ENCODE results near the gene PLA2G12A.
"Not testable (repeated sequence)": the region's sequence is repeated elsewhere in the genome, so short reads cannot be mapped to it uniquely, and the experiment has no call there.

Gene PLA2G12A

GRCh38 chr4:109728385-109728784 is 1.5 kb downstream of the PLA2G12A start:
- DNase-seq: no peak

DNA sequence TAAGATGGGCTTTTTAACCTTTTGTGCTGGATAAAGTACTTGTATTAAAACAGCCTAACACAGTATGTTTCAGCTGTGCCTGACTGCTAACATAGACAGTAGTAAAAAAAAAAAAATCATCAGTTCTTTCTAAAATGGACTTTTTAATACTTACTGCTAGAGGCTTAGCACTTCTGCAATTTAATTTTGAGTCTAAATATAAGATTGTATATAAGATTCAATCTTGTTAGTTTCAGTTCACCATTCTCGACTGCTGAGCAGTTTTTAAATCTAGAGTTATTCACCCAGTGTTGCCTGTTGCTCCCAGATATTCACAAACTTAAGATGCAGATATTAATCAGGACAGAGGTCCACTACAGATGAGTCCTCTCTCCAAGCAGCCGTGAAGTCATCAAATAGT is 6.8 kb downstream of the PLA2G12A start:
- no peak for DNase-seq

DNA sequence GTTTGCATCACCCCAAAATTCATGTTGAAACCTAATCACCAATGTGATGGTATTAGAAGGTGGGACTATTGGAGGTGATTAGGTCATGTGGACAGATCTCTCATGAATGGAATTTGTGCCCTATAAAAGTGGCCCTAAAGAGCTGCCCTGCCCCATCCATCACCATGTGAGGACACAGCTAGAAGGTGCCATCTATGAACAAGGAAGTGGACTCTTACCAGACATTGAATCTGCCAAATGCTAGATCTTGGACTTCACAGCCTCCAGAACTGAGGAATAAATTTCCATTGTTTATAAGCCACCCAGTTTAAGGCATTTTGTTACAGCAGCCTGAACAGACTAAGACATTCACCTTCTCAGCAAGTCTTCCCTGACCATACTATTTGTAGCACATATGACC is 7.5 kb downstream of the PLA2G12A start:
- no peak for DNase-seq

- no peak for DNase-seq
Observed at GRCh38 chr4:109721033-109721432, 8.8 kb downstream of the PLA2G12A start.

DNA sequence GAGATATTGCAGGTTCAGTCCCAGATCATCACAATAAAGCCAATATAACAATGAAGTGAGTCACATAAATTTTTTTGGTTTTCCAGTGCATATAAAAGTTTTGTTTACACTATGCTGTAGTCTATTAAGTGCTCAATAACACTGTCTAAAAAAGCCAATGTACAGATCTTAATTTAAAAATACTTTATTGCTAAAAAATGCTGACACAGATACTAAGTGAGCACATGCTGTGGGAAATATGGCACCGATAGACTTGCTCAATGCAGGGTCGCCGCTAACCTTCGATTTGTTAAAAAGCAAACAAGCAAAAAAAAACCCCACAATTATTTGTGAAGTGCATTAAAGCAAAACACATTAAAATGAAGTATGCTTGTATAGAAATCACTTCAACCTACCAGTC is 10.3 kb downstream of the PLA2G12A start:
- no peak for DNase-seq

DNA sequence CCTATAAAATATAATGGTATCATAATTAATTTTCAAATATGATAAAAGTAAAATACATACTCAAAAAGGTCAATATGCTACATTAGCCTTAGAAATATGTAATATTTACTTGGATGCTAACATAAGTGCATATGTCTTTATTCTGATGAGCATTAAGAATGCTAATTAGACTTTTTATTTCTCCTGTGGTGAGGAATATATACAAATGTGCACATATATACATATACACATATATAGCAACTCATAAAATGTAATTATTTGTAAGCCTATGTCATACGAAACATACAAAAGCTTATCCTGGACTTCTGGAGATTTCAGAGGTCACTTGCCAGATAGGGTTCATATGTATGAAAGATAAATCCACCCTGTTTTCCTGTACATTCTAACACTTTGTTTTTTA is 11.1 kb downstream of the PLA2G12A start:
- no peak for DNase-seq

DNA sequence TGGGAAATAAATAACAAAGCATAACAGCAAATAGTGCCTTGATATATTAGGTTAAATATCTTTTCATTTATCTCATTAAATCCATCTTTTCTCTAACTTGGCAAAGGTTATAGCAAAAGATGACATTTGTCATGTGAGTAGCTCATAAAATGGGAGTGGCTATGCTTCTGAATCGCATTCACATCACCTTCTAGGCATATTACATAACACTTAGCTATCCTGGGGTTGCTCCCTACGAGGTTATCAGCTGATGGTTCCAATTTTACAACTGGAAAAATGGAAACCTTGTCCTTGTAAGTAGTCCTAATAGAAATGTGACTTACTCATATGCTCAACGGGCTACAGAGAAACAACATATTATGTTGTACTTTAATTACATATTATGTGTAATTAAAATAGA is 16.4 kb downstream of the PLA2G12A start:
- DNase-seq: no peak

DNA sequence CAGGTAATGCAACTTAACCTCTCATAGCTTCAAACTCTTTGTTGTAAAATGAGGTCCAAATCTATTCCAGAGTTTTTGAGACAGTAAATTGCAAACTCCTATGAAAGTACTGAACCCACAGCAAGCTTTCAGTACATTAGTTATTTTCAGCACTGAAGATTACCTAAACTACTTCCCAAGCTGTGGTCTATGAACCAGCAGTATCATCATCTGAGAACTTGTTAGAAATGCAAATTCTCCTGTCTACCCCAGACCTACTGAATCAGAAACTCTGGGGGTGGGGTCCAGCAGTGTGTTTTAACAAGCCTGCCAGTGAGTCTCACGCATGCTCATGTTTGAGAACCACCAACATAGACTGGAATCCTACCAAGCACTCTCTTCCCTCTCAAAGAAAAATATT is 20.9 kb downstream of the PLA2G12A start:
- no peak for DNase-seq

- DNase-seq: no peak
Observed at GRCh38 chr4:109708435-109708834, 21.4 kb downstream of the PLA2G12A start.

GRCh38 chr4:109703664-109704361 is 26.1 kb downstream of the PLA2G12A start:
- DNase-seq: peak; percentile 36

DNA sequence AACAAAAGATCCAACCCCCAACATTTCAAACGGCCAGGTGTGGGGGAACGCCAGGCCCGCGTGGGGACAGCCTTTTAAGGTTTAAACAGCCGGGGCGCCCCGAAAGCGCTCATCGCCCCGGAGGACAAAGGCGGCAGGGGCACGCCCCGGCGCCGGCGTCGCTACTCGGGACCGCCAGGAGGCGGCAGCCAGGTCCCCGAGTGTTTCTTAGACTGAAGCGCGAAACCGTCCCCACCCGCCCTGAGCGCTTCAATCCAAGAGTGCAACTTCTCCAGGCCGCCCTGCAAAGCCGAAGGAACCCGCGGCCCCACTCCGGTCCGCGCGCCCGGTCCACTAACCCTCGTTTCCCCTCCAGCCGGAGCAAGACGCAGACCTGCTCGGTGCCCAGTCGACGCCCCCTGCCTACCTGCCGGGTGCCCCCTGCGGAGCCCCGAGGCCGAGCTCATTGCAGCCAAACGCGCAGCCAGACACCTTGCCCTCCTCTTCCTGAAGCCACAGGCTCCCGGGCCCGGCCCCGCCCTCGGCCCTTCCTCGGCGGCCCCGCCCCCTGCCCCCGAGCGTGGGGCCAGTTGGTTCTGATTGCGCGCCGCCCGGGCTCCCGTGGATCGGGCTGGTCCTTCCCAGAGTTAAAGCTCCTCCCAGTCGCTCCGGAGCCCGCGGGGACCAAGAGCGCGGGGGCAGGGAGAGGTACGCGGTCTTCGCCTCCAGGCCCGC is 26.8 kb downstream of the PLA2G12A start, which contains the start of gene CASP6:
CASP6 (minus strand) TSS at position 496 of the 714 bp plus-strand sequence; CDS start at position 446, 50 bp downstream.
- DNase-seq: peak; percentile 63

- peak; percentile 1 for DNase-seq
Observed at GRCh38 chr4:109701566-109702410, 28.1 kb downstream of the PLA2G12A start.

DNA sequence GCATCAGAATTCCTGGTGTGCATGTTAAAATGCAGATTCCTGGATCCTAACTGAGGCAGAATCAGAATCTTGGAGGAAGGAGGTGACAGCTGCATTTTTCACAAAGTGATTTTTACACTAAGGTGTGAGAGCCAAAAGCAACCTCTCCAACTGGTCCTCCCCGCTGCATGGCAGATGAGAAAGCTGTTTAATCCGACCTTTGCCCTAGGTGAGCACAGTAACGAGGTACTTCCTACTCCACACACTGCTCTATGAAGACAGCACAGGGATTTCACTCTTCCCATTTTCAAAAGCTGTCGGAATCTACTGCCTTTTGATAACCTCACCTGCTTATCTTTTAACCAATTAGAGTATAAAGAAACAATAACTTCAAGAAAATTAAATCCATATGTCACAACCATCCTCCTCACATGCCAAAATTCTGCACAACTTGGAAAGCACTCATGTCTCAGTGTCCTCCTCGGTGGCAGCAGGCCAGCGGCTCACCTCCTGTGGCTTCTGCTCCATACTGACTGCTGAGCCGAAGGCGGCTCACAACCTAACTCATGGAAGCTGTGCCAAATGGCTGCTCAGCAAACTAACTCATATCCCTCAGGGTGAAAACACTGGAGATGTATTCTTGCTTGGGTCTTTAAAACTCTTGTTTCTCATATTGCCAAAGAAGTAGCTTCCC is 30.2 kb downstream of the PLA2G12A start:
- DNase-seq: no peak

- no peak for DNase-seq
Observed at GRCh38 chr4:109698656-109699055, 31.2 kb downstream of the PLA2G12A start.

DNA sequence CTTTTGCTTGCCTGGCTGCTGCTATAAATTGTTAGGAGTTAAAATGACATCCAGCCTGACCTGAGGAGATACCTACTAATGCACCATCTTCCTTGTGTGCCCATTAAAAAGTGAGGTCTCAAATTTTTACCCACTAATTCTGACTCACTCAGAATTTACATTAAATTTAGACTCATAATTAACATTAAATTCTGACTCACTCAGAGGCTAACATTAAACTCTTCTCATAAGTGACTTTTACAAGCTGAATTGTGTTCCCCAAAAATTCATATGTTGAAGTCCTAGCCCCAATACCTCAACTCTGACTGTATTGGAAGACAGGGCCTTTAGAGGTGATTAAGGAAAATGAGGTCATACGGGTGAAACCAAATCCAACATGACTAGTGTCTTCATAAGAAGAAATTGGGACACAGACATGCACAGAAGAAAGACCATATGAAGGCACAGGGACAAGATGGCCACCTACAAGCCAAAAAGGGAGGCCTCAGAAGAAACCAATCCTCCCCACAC is 38.4 kb downstream of the PLA2G12A start:
- no peak for DNase-seq

- no peak for DNase-seq
Observed at GRCh38 chr4:109690690-109691410, 39.0 kb downstream of the PLA2G12A start.

DNA sequence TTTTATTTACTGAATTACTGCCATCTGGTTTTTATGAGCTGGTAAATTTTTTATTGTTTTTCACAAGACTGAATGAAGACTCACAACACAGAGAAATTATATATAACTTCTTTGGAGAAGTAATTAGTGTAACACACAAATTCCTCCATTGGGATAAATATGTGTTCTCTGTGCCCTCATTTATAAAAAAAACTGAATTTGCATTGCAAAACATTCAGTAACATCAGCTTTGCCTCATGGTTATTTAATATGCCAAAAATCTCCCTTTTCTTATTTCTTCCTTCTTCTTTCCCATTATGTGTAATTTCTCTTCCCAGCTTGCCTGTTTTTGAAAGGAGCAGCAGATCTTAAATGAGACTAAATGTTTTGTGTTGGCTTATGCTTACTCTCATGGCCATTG is 45.1 kb downstream of the PLA2G12A start:
- no peak for DNase-seq

DNA sequence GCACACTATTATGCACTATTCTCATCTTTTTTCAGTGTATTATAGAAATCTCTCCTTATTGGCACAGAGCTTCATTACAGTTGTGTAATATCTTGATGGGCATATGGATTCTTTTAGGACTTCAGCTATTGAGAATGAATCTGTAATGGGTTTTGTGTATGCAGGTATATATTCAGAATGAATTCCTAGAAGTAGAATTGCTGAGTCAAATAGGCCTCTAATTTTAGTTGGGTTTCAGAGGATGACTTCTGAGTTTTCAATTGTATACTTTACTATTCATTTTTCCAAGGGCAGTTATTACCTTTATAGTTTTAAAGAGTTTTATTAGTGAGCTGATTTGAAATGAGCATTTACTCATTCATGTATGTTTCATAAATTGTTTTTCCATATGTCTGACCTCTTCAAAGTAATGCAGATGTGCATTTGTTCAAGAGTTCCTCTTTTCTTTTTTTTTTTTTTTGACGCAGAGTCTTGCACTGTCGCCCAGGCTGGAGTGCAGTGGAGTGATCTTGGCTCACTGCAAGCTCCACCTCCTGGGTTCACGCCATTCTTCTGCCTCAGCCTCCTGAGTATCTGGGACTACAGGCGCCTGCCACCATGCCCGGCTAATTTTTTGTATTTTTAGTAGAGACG is 46.1 kb downstream of the PLA2G12A start:
- DNase-seq: no peak

- DNase-seq: no peak
Observed at GRCh38 chr4:109682875-109683274, 47.0 kb downstream of the PLA2G12A start.

DNA sequence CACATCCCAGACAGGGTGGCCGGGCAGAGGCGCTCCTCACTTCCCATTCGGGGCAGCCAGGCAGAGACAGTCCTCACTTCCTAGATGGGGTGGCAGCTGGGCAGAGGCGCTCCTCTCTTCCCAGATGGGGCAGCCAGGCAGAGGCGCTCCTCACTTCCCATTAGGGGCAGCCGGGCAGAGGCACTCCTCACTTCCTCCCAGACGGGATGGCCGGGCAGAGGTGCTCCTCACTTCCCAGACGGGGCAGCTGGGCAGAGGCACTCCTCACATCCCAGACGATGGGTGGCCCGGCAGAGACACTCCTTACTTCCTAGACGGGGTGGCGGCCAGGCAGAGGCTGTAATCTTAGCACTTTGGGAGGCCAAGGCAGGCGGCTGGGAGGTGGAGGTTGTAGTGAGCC is 50.9 kb downstream of the PLA2G12A start:
- not testable (repeated sequence) for DNase-seq

DNA sequence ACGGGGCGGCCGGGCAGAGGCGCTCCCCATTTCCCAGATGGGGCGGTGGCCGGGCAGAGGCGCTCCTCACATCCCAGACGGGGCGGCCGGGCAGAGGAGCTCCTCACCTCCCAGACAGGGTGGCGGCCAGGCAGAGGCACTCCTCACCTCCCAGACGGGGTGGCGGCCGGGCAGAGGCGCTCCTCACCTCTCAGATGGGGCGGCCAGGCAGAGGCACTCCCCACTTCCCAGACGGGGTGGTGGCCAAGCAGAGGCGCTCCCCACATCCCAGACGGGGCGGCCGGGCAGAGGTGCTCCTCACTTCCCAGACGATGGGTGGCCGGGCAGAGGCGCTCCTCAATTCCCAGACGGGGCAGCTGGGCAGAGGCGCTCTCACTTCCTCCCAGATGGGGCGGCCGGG is 51.4 kb downstream of the PLA2G12A start:
- not testable (repeated sequence) for DNase-seq

GRCh38 chr4:109676886-109677285 is 53.0 kb downstream of the PLA2G12A start:
- DNase-seq: no peak
